Fibroblast of the aortic adventitia (primary cell): ENCODE results near the gene HOMEZ. TPM values are rescaled to one million over a fixed set of nuclear protein-coding genes. Genes with fewer than 3 reads are reported as not detected.
A peak's percentile ranks its signal among the peaks of the same experiment; 100 is the strongest.

Experiments
- DNase-seq: peaks from one replicate; pipeline ENCODE4 v3.0.0-alpha.2; 2010; ENCODE audit warnings: low read depth
- H3K4me3 ChIP-seq: 2 replicates; pipeline ENCODE4 v1.5.1; 2011; ENCODE audit warnings: low read depth, mild to moderate bottlenecking, control low read depth, low read length, moderate library complexity
- total RNA-seq: library from RNA; depleted of rRNA; stranded (reverse); fragments of >200 nt; gene quantifications from 2 replicates; pipeline ENCODE4 v1.2.3, GENCODE V29; 2012; ENCODE audit warnings: low replicate concordance
- TF ChIP-seq, protein P1 (sequence below): IDR thresholded peaks from 2 replicates; pipeline ENCODE4 v1.5.1; 2011; ENCODE audit warnings: mild to moderate bottlenecking, low read length, control low read depth, inconsistent platforms; ENCODE audit not compliant: insufficient read depth

The HOMEZ gene
- total RNA-seq, 1 donor: 7.0 TPM

DNA sequence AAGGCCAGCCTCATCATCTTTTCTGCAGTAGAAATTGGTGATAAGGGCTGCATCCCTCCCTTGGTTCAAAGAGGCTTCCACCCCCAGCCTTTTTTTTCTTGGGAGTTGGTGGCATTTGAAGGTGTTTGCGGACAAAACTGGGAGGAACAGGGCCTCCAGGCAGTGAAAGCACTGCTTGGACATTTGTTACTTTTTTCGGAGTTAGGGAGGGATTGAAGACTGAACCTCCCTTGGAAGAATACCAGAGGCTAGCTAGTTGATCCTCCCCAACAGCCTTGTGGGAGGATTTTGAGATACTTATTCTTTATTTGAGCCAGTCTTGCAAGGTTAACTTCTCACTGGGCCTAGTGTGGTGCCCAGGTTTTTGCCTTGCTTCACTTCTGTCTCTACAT, 38.5 kb upstream of the HOMEZ start:
- TF ChIP-seq, protein P1, sequence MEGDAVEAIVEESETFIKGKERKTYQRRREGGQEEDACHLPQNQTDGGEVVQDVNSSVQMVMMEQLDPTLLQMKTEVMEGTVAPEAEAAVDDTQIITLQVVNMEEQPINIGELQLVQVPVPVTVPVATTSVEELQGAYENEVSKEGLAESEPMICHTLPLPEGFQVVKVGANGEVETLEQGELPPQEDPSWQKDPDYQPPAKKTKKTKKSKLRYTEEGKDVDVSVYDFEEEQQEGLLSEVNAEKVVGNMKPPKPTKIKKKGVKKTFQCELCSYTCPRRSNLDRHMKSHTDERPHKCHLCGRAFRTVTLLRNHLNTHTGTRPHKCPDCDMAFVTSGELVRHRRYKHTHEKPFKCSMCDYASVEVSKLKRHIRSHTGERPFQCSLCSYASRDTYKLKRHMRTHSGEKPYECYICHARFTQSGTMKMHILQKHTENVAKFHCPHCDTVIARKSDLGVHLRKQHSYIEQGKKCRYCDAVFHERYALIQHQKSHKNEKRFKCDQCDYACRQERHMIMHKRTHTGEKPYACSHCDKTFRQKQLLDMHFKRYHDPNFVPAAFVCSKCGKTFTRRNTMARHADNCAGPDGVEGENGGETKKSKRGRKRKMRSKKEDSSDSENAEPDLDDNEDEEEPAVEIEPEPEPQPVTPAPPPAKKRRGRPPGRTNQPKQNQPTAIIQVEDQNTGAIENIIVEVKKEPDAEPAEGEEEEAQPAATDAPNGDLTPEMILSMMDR: no peak
- DNase-seq: no peak
- no peak overlapping the region for H3K4me3 ChIP-seq

DNA sequence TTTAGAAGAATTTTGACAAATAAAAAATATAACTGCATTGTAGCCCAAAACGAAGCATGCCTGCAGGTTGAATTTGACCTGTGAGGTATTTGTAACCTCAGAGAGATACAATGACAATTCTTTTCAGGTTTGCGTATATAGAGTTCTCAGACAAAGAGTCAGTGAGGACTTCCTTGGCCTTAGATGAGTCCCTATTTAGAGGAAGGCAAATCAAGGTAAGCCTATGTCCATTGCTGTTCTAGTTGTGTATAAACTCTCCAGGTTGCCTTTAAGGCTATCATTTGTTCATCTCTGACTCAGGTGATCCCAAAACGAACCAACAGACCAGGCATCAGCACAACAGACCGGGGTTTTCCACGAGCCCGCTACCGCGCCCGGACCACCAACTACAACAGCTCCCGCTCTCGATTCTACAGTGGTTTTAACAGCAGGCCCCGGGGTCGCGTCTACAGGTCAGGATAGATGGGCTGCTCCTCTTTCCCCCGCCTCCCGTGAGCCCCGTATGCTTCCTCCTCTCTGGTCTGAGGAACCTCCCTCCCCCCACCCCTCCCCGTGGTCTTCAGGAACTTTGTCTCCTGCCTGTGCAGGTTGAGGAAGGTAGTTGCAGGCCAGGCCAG, 38.0 kb upstream of the HOMEZ start:
- H3K4me3 ChIP-seq: no peak overlapping the region
- DNase-seq: no peak
- TF ChIP-seq, protein P1: no peak

DNA sequence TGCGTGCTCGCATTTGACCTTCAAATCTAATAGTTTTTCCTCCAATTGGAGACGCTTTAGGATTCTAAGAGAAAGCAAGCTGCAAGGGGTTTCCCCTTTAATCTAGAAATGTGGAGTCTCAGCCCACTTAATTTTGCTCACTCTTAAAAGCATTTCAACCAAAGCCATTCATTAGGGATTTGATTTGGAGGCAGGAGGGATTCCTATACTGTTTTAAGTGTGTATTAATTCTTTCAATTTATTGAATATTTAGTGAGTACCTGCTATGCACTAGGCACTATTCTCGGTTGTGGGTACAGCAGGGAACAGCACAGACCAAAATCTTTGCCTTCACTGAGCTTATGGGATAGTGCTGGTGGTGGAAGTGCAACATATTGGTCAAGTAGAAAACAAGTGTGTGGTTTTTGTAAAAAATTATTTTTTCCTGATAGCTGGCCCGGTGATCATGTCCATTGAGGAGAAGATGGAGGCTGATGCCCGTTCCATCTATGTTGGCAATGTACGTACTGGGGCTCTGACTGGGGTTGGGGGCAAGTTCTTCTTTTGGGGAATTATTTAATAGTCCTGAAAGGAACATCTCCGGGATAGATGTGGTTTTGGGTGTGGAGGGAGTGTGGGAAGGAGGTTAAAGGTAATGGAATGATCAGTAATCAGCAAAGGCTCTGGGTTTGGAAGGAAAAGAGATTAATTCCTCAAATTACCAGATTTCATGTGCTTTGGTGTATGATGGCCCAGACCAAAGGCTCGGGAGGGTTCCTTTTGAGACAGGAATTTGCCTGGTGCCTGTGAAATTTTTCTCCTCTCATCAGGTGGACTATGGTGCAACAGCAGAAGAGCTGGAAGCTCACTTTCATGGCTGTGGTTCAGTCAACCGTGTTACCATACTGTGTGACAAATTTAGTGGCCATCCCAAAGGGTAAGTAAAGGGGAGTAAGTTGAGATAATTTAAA, 36.9 kb upstream of the HOMEZ start:
- TF ChIP-seq, protein P1: no peak
- DNase-seq: no peak
- H3K4me3 ChIP-seq: peak overlapping the region; percentile 88

DNA sequence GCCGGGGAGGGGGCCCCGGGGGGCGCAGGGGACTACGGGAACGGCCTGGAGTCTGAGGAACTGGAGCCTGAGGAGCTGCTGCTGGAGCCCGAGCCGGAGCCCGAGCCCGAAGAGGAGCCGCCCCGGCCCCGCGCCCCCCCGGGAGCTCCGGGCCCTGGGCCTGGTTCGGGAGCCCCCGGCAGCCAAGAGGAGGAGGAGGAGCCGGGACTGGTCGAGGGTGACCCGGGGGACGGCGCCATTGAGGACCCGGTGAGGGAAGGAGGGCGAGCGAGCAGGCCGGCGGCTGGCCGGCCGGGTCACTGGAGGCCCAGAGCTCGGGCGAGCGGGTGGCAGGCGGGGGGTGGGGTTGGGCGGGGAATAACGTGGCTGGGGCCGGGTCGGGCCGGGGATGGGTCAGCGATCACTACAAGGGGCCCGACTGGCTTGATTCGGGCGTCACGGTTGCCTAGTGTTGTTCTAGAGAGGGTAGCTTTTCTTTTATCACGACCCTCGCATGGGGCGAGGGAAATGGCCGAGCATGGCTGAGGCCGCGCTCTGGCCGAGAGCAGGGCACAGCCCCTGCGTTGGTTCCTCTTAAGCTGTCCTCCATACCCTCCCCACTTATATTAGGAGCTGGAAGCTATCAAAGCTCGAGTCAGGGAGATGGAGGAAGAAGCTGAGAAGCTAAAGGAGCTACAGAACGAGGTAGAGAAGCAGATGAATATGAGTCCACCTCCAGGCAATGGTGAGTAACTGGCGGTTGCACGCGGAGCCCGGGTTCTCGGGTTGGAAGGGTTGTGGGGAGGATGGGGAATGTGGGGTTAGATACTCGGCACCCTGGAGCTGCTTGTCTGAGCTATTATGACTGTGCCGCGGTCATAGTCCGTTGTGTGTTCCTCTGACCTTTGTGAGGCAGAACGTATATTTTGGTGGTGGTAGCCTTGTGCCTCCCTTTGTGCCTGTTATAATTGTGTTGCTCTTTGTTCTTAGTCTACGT, 35.9 kb upstream of the HOMEZ start:
- TF ChIP-seq, protein P1: no peak
- peak; percentile 46 for DNase-seq
- H3K4me3 ChIP-seq: peak overlapping the region; percentile 88

DNA sequence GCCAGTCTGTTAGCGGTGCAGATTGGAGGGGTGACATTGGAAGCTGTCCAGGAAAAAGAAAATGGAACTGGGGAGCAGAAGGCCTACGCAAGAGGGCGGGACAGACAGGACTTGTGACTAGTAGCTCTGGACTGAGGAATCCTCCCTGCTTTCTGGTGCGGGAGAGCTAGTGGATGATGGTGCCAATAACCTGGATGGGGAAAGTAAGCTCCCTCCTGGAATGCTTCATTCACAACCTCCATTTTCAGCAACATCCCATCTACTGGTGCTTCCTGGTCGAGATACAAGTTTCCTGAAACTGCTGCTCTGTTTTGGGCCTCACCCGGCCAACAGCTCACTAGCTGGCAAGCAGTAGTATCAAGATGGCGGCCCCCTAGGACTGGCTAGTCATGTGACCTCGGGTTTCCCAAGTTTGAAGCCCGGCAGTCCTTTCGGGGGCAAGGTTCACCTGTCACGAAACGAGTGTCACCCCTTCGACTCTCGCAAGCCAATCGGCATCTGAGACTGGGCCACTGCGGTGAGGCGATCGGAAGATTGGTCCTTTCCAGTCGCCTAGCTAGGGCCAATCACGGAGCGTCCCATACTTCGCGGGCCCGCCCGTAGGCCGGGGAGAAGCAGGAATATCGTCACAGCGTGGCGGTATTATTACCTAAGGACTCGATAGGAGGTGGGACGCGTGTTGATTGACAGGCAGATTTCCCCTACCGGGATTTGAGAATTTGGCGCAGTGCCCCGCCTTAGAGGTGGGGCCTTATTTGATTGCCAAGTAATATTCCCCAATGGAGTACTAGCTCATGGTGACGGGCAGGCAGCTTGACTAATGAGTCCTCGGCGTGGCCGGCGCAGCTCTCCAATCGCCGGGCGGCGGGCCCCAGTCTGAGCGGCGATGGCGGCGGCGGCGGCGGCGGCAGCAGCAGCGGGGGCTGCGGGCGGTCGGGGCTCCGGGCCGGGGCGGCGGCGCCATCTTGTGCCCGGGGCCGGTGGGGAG, 34.9 kb upstream of the HOMEZ start, which contains the start of gene PABPN1:
PABPN1 (plus strand) TSS at position 874 of the 988 bp plus-strand sequence; CDS start at position 887, 13 bp downstream.
- TF ChIP-seq, protein P1: no peak
- peak; percentile 100 for DNase-seq

More for the DNA sequence above, 34.9 kb upstream of the HOMEZ start, which contains the start of gene PABPN1:
- H3K4me3 ChIP-seq: peak within 1 kb of the TSS; percentile 88
